IMR-90 (cell line): Measurements from ENCODE around the gene OR12D3. TPM values are rescaled to one million over a fixed set of nuclear protein-coding genes. Genes with fewer than 3 reads are reported as not detected.

Experiments used
- ATAC-seq: fragments of 200-7000 bp; cut with Tn5 transposase; 2 replicates; pipeline ENCODE4 v1.9.1; 2020; ENCODE audit warnings: low read depth, mild to moderate bottlenecking, moderate library complexity
- BruUV-seq: library from RNA; stranded (reverse); fragments of 400-500 nt; replicated peaks from 2 replicates; lab custom pipeline; 2021; lab: Mats Ljungman, UMichigan
- CTCF ChIA-PET: fragments of 300-600 bp; formaldehyde crosslinking; extraction: SDS; loops from one replicate; lab custom pipeline; 2021; ENCODE audit warnings: antibody characterized with exemption; lab: Yijun Ruan, JAX
- POLR2A ChIA-PET: fragments of 300-600 bp; sonication (Branson Sonifier 250); formaldehyde crosslinking; loops from one replicate; lab custom pipeline; 2022; ENCODE audit warnings: antibody characterized with exemption; ENCODE audit not compliant: unreplicated experiment; lab: Charles Lee
- DNase-seq: peaks from one replicate; pipeline ENCODE4 v3.0.0; 2013
- H2AFZ ChIP-seq: replicated peaks from 2 replicates; pipeline ENCODE3; 2013; ENCODE audit warnings: low read length, mild to moderate bottlenecking; ENCODE audit not compliant: poor library complexity
- H2AK5ac ChIP-seq: 2 replicates; pipeline ENCODE4 v1.6.1; 2013; ENCODE audit warnings: low read depth, low read length, inconsistent platforms
- H2AK9ac ChIP-seq: replicated peaks from 2 replicates; pipeline ENCODE3; 2013; ENCODE audit warnings: mild to moderate bottlenecking, low read depth, low read length, moderate library complexity; ENCODE audit not compliant: poor library complexity
- H2BK120ac ChIP-seq: 2 replicates; pipeline ENCODE4 v1.6.1; 2013; ENCODE audit warnings: low read depth, low read length, inconsistent platforms
- H2BK15ac ChIP-seq: 3 replicates; pipeline ENCODE4 v1.6.1; 2013; ENCODE audit warnings: low read depth, low read length, inconsistent platforms
- H2BK20ac ChIP-seq: 2 replicates; pipeline ENCODE4 v1.6.1; 2013; ENCODE audit warnings: low read depth, mild to moderate bottlenecking, inconsistent platforms, low read length, moderate library complexity
- H2BK5ac ChIP-seq: 2 replicates; pipeline ENCODE4 v1.6.1; 2013; ENCODE audit warnings: mild to moderate bottlenecking, low read depth, low read length, inconsistent platforms; ENCODE audit not compliant: poor library complexity, severe bottlenecking
- H3K14ac ChIP-seq: replicated peaks from 2 replicates; pipeline ENCODE4 v1.6.1; 2013; ENCODE audit warnings: low read depth, low read length, inconsistent platforms
- H3K18ac ChIP-seq: 2 replicates; pipeline ENCODE4 v1.6.1; 2013; ENCODE audit warnings: low read depth, low read length, control low read depth
- H3K23ac ChIP-seq: 2 replicates; pipeline ENCODE4 v1.6.1; 2013; ENCODE audit warnings: low read depth, low read length, inconsistent platforms
- H3K27ac ChIP-seq: 2 replicates; pipeline ENCODE4 v1.5.1; 2013; ENCODE audit warnings: mild to moderate bottlenecking, control low read depth, low read length; ENCODE audit not compliant: insufficient read depth
- H3K27me3 ChIP-seq: 2 replicates; pipeline ENCODE4 v1.6.1; 2013; ENCODE audit warnings: low read length; ENCODE audit not compliant: control insufficient read depth, insufficient read depth
- H3K36me3 ChIP-seq: 2 replicates; pipeline ENCODE4 v1.6.1; 2013; ENCODE audit warnings: low read length, mixed read lengths; ENCODE audit not compliant: control insufficient read depth, insufficient read depth
- H3K4ac ChIP-seq: 2 replicates; pipeline ENCODE4 v1.6.1; 2013; ENCODE audit warnings: low read depth, low read length, inconsistent platforms
- H3K4me1 ChIP-seq: 2 replicates; pipeline ENCODE4 v1.6.1; 2013; ENCODE audit warnings: low read length, mixed read lengths; ENCODE audit not compliant: control insufficient read depth, insufficient read depth
- H3K4me2 ChIP-seq: 2 replicates; pipeline ENCODE4 v1.6.1; 2013; ENCODE audit warnings: low read depth, mild to moderate bottlenecking, control low read depth, low read length, moderate library complexity
- H3K4me3 ChIP-seq: 2 replicates; pipeline ENCODE4 v1.5.1; 2013; ENCODE audit warnings: low read depth, mild to moderate bottlenecking, control low read depth, low read length, moderate library complexity; ENCODE audit not compliant: insufficient read depth
- H3K56ac ChIP-seq: 2 replicates; pipeline ENCODE4 v1.6.1; 2013; ENCODE audit warnings: low read length, inconsistent platforms; ENCODE audit not compliant: insufficient read depth; ENCODE audit errors: extremely low read depth
- H3K79me1 ChIP-seq, 2 experiments: 2 replicates each; pipeline ENCODE4 v1.6.1; 2013; ENCODE audit warnings: low read length in 2 of 2, inconsistent platforms in 1 of 2, low read depth in 1 of 2
- H3K9ac ChIP-seq: 2 replicates; pipeline ENCODE4 v1.6.1; 2013; ENCODE audit warnings: low read depth, low read length, control low read depth
- H3K9me1 ChIP-seq: 2 replicates; pipeline ENCODE4 v1.6.1; 2013; ENCODE audit warnings: low read length, inconsistent platforms; ENCODE audit not compliant: insufficient read depth
- H3K9me3 ChIP-seq: 2 replicates; pipeline ENCODE4 v1.6.1; 2013; ENCODE audit warnings: low read length; ENCODE audit not compliant: control insufficient read depth, insufficient read depth
- H4K20me1 ChIP-seq: 2 replicates; pipeline ENCODE4 v1.6.1; 2013; ENCODE audit warnings: low read length, inconsistent platforms; ENCODE audit not compliant: insufficient read depth
- H4K5ac ChIP-seq: 2 replicates; pipeline ENCODE4 v1.6.1; 2013; ENCODE audit warnings: mild to moderate bottlenecking, low read depth, low read length, control low read depth
- H4K8ac ChIP-seq, 2 experiments: 2 replicates each; pipeline ENCODE4 v1.6.1; 2013; ENCODE audit warnings: low read depth in 2 of 2, low read length in 2 of 2, control low read depth in 1 of 2, inconsistent platforms in 1 of 2
- H4K91ac ChIP-seq: 2 replicates; pipeline ENCODE4 v1.6.1; 2013; ENCODE audit warnings: low read depth, low read length, inconsistent platforms; ENCODE audit not compliant: insufficient read depth
- FOS ChIP-seq: fragments of 150-350 bp; IDR thresholded peaks from 2 replicates; pipeline ENCODE4 v1.6.1; 2016; ENCODE audit warnings: low read depth, low read length
- POLR2A ChIP-seq: IDR thresholded peaks from 2 replicates; pipeline ENCODE4 v1.6.1; 2012; ENCODE audit warnings: mild to moderate bottlenecking, low read depth, low read length
- RCOR1 ChIP-seq: IDR thresholded peaks from 2 replicates; pipeline ENCODE4 v1.6.1; 2012; ENCODE audit warnings: mild to moderate bottlenecking, low read length, improper control_type of control experiment; ENCODE audit not compliant: insufficient replicate concordance
- WGBS, 2 experiments: methylation state at CpG; one replicate each; pipeline versions ENCODE4 v1.1.5 to v1.1.7; 2013; ENCODE audit warnings: missing lambda C conversion rate in 2 of 2; ENCODE audit not compliant: insufficient read length in 1 of 2; ENCODE audit errors: extremely low coverage in 2 of 2; 5-methylcytosine and 5-hydroxymethylcytosine counted together
- dilution Hi-C: fragments of 300-500 bp; cut with HindIII; formaldehyde crosslinking; loops from one replicate; pipeline ENCODE4 v1.14.3; 2018; ENCODE audit warnings: low sequenced_read_pairs; ENCODE audit not compliant: unreplicated experiment
- in situ Hi-C: fragments of 300-500 bp; cut with MboI; formaldehyde crosslinking; loops from 3 replicates; pipeline ENCODE4 v1.14.3; 2019; ENCODE audit warnings: low sequenced_read_pairs, inconsistent platforms, mixed read lengths
- intact Hi-C: fragments of 100-400 bp; cut with micrococcal nuclease; formaldehyde crosslinking; loops from 2 replicates; pipeline ENCODE4 v1.10.0; 2022
- polyA plus RNA-seq, 3 experiments: library from polyadenylated mRNA; depleted of rRNA; stranded (reverse); fragments of >200 nt; gene quantifications; 2 replicates each; pipeline ENCODE4 v1.2.3, GENCODE V29; 2012; ENCODE audit warnings: low replicate concordance in 1 of 3
- total RNA-seq: library from RNA; depleted of rRNA; stranded (reverse); fragments of >200 nt; gene quantifications from 2 replicates; pipeline ENCODE4 v1.2.3, GENCODE V29; 2012

The OR12D3 gene
- total and polyA plus RNA-seq, 2 of the 4 experiments (the other 2 are of a cell fraction): not detected

GRCh38 chr6:29424575-29424974, 49.5 kb upstream of the OR12D3 start:
- no CpG with 5 or more reads among the region's 2 CpGs for WGBS, 2 experiments
- TF ChIP-seq FOS: no peak
- TF ChIP-seq POLR2A: no peak
- TF ChIP-seq RCOR1: no peak
- no peak overlapping the region for H2BK120ac ChIP-seq

More at GRCh38 chr6:29424575-29424974, 49.5 kb upstream of the OR12D3 start:
- ATAC-seq: no peak
- Histone ChIP-seq H3K4me1 (no peaks in the 10 kb centered on the region), H3K23ac (no peak overlapping the region), H3K27me3 (no peaks in the 10 kb centered on the region), H2AFZ (no peak overlapping the region), H3K56ac (no peak overlapping the region), H2BK5ac (no peak overlapping the region), H3K9me1 (no peaks in the 10 kb centered on the region), H3K4me2 (no peak overlapping the region), H3K36me3 (no peaks in the 10 kb centered on the region), H4K20me1 (no peaks in the 10 kb centered on the region), H3K9ac (no peak overlapping the region), H3K4ac (no peak overlapping the region), H2BK15ac (no peak overlapping the region), H4K5ac (no peak overlapping the region), H4K91ac (no peak overlapping the region), H3K9me3 (peaks cover 6% of the 10 kb centered on the region), H3K27ac (no peak overlapping the region), H2BK20ac (no peak overlapping the region), H2AK9ac (no peak overlapping the region), H3K14ac (no peak overlapping the region), H2AK5ac (no peak overlapping the region), H3K18ac (no peak overlapping the region), H3K4me3 (no peak overlapping the region), H4K8ac (no peak overlapping the region), H3K79me1 (no peaks in the 10 kb centered on the region)
- intact Hi-C loops (no loop called here), dilution Hi-C loops (no loop called here), in situ Hi-C loops (no loop called here)
- no TSS peak for BruUV-seq
- DNase-seq: no peak
- ChIA-PET CTCF (no interaction called here), POLR2A (no interaction called here)
